Brain microvascular endothelial cell (primary cell): Measurements from ENCODE around the gene TMX4.

Experiments used
- DNase-seq: peaks from one replicate; pipeline ENCODE4 v3.0.0-alpha.2; 2020
- H3K27ac ChIP-seq: fragments of 250-450 bp; sonication (Bioruptor Pico); 2 replicates; pipeline ENCODE4 v1.5.1; 2020; ENCODE audit warnings: mild to moderate bottlenecking, moderate library complexity
- H3K27me3 ChIP-seq: fragments of 250-450 bp; sonication (Bioruptor Pico); replicated peaks from 2 replicates; pipeline ENCODE4 v1.5.1; 2020; ENCODE audit warnings: mild to moderate bottlenecking
- H3K36me3 ChIP-seq: fragments of 250-450 bp; sonication (Bioruptor Pico); replicated peaks from 2 replicates; pipeline ENCODE4 v1.5.1; 2020; ENCODE audit warnings: mild to moderate bottlenecking
- H3K4me3 ChIP-seq: 2 replicates; pipeline ENCODE4 v1.5.1; 2011; ENCODE audit warnings: low read depth, mild to moderate bottlenecking, control low read depth, low read length, moderate library complexity
- CTCF ChIP-seq: IDR thresholded peaks from 2 replicates; pipeline ENCODE4 v1.5.1; 2011; ENCODE audit warnings: low read depth, mild to moderate bottlenecking, moderate library complexity, low read length, control low read depth, inconsistent platforms; ENCODE audit errors: missing control alignments
- in situ Hi-C: cut with HindIII; loops from 2 replicates; pipeline ENCODE4 v1.10.0; 2017; ENCODE audit warnings: low sequenced_read_pairs, low pct_ligation_motif_present

Gene TMX4

GRCh38 chr20:7994809-7995208 is 24.8 kb downstream of the TMX4 start:
- Histone ChIP-seq H3K27ac (no peak overlapping the region), H3K36me3 (peaks cover 3% of the 10 kb centered on the region), H3K4me3 (no peak overlapping the region), H3K27me3 (no peaks in the 10 kb centered on the region)
- in situ Hi-C loops: no loop called here
- no peak for TF ChIP-seq CTCF
- no peak for DNase-seq

- H3K27ac ChIP-seq: no peak overlapping the region
- no peak for TF ChIP-seq CTCF
- DNase-seq: no peak
- no peak overlapping the region for H3K4me3 ChIP-seq
- in situ Hi-C loops: no loop called here
- no peaks in the 10 kb centered on the region for H3K36me3 ChIP-seq
- no peaks in the 10 kb centered on the region for H3K27me3 ChIP-seq
Observed at GRCh38 chr20:7993703-7994102, 25.9 kb downstream of the TMX4 start.

GRCh38 chr20:7993238-7993637 is 26.3 kb downstream of the TMX4 start:
- no peak for DNase-seq
- no peak for TF ChIP-seq CTCF
- in situ Hi-C loops: no loop called here
- Histone ChIP-seq H3K27me3 (no peaks in the 10 kb centered on the region), H3K36me3 (no peaks in the 10 kb centered on the region), H3K4me3 (no peak overlapping the region), H3K27ac (no peak overlapping the region)

- no peak for DNase-seq
- Histone ChIP-seq H3K4me3 (no peak overlapping the region), H3K27ac (no peak overlapping the region), H3K36me3 (no peaks in the 10 kb centered on the region), H3K27me3 (no peaks in the 10 kb centered on the region)
- no peak for TF ChIP-seq CTCF
- in situ Hi-C loops: no loop called here
Observed at GRCh38 chr20:7990385-7990784, 29.2 kb downstream of the TMX4 start.

GRCh38 chr20:7989379-7989778 is 30.2 kb downstream of the TMX4 start:
- in situ Hi-C loops: no loop called here
- Histone ChIP-seq H3K4me3 (no peak overlapping the region), H3K27me3 (no peaks in the 10 kb centered on the region), H3K27ac (no peak overlapping the region), H3K36me3 (no peaks in the 10 kb centered on the region)
- no peak for TF ChIP-seq CTCF
- no peak for DNase-seq

GRCh38 chr20:7985916-7986315 is 33.6 kb downstream of the TMX4 start:
- no peaks in the 10 kb centered on the region for H3K27me3 ChIP-seq
- no peak for DNase-seq
- no peak for TF ChIP-seq CTCF
- peaks cover 2% of the 10 kb centered on the region for H3K36me3 ChIP-seq
- in situ Hi-C loops: no loop called here
- no peak overlapping the region for H3K27ac ChIP-seq
- no peak overlapping the region for H3K4me3 ChIP-seq
